NT2/D1 (cell line): ENCODE measurements around the gene RNF149.
A peak's percentile ranks its signal among the peaks of the same experiment; 100 is the strongest.

Source experiments
- DNase-seq: peaks from one replicate; pipeline ENCODE4 v3.0.0-alpha.2; 2011; ENCODE audit warnings: low read depth, low spot score
- H3K27me3 ChIP-seq: 2 replicates; pipeline ENCODE4 v1.6.0; 2011; ENCODE audit warnings: mild to moderate bottlenecking; ENCODE audit not compliant: insufficient read length, insufficient read depth
- H3K36me3 ChIP-seq: 2 replicates; pipeline ENCODE4 v1.6.1; 2011; ENCODE audit warnings: mild to moderate bottlenecking, low read length, mixed read lengths; ENCODE audit not compliant: insufficient read depth, insufficient read length
- H3K4me1 ChIP-seq: 2 replicates; pipeline ENCODE4 v1.5.1; 2011; ENCODE audit not compliant: insufficient read depth, insufficient read length
- H3K4me3 ChIP-seq: 2 replicates; pipeline ENCODE4 v1.5.1; 2011; ENCODE audit warnings: low read depth; ENCODE audit not compliant: insufficient read length
- H3K9ac ChIP-seq: 2 replicates; pipeline ENCODE4 v1.6.0; 2011; ENCODE audit warnings: low read depth; ENCODE audit not compliant: insufficient read length
- H3K9me3 ChIP-seq: 2 replicates; pipeline ENCODE4 v1.5.1; 2011; ENCODE audit warnings: mild to moderate bottlenecking, low read length; ENCODE audit not compliant: insufficient read depth
- SUZ12 ChIP-seq: IDR thresholded peaks from 2 replicates; pipeline ENCODE4 v1.6.1; 2011; ENCODE audit not compliant: insufficient read length, insufficient read depth; ENCODE audit errors: extremely low read depth
- YY1 ChIP-seq: IDR thresholded peaks from 2 replicates; pipeline ENCODE4 v1.6.1; 2011; ENCODE audit not compliant: insufficient read length, insufficient read depth
- ZNF274 ChIP-seq: IDR thresholded peaks from 2 replicates; pipeline ENCODE4 v1.6.1; 2011; ENCODE audit warnings: mild to moderate bottlenecking, low read depth, low read length

RNF149 gene

DNA sequence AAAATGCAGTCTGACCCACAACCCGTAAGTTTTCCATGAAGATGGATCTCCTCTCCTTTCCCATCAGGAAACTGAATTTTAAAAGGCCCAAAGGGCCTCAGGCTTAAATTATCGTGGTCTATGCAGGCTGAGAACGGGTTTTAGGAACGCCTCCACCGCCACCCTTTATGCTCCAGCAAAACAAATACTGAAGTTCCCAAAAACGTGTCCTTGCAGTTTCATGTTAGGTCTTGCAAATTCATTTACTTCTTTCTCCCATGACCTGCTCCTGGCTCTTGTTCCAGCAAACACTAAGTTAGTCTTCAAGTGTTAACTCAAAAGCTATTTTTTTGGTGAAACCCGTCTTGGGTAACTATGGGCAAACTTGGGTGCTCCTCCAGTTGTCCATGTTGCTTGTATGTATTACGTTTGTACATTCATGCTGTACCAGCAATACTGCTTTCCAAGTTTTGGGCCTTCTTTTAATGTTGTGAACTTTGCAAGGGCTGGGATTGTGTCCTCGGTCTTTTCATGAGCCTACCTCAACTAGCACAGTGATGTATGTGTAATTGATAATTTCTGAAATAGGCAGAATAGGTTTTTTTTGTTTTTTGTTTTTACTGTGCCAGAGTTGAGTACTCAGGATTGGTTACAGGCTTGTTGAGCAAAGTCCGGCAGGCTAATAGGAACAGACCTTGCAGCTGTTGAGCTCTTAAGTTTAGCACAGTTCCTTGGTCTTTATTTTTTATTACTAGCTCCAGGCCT, 1.8 kb upstream of the RNF149 start:
- Histone ChIP-seq H3K9ac (no peak overlapping the region), H3K4me1 (peaks cover 2% of the 10 kb centered on the region), H3K4me3 (no peak overlapping the region), H3K9me3 (no peaks in the 10 kb centered on the region), H3K27me3 (peaks cover 7% of the 10 kb centered on the region), H3K36me3 (peaks cover 12% of the 10 kb centered on the region)
- DNase-seq = no peak
- TF ChIP-seq SUZ12 (no peak), ZNF274 (no peak), YY1 (no peak)

DNA sequence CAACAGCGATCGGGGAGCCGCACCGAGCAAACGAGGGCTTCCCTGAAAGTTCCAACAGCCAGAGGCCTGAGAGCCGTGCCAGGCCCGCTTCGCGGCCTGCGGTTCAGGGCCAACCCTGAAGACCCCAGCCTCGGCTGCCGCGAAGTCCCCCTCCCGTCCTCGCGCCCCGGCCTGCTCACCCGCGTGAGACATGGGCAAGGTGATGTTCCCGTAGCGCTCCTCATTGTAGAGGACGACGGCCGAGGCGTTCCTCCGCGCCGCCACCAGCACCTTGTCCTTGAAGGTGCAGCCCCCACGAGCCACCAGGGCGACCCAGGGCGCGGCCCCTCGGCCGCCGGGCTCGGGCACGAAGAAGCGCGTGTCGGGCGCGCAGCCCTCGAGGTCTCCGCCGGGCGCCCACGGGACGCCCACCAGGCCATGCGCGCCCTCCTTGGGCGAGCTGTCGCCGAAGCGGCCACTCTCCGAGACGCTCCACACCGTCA, 510 bp downstream of the RNF149 start:
- Histone ChIP-seq H3K27me3 (peaks cover 7% of the 10 kb centered on the region), H3K36me3 (peaks cover 22% of the 10 kb centered on the region), H3K9me3 (no peaks in the 10 kb centered on the region), H3K4me1 (peaks cover 2% of the 10 kb centered on the region), H3K4me3 (peak overlapping the region; percentile 87), H3K9ac (peak overlapping the region; percentile 96)
- TF ChIP-seq SUZ12 = no peak
- no peak for TF ChIP-seq ZNF274
- no peak for TF ChIP-seq YY1
- DNase-seq = no peak

GRCh38 chr2:101307503-101307902, 998 bp downstream of the RNF149 start:
- Histone ChIP-seq H3K27me3 (peaks cover 7% of the 10 kb centered on the region), H3K9ac (peak overlapping the region; percentile 96), H3K9me3 (no peaks in the 10 kb centered on the region), H3K4me1 (peaks cover 2% of the 10 kb centered on the region), H3K36me3 (peaks cover 27% of the 10 kb centered on the region), H3K4me3 (peak overlapping the region; percentile 87)
- no peak for DNase-seq
- TF ChIP-seq ZNF274 = no peak
- no peak for TF ChIP-seq SUZ12
- TF ChIP-seq YY1 = no peak

DNA sequence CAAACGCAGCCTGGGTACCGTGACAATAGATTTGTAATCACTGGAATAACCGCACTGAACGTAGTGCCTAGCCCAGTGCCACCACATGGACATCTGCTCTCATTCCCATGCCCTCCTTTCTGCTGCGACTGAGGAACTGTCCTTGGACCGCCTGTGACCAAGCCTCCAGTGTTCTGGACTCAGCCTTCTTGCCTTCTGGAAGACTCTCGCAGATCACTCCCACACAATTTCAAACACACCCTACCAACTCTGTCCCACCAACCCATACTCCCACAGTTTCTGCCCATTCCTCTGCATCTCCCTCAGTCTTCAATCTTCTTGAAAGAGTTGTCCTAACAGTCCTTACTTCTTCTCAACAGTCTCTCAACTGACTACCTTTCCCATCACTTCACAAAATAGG, 2.1 kb downstream of the RNF149 start:
- Histone ChIP-seq H3K4me3 (no peak overlapping the region), H3K4me1 (peaks cover 2% of the 10 kb centered on the region), H3K27me3 (peaks cover 7% of the 10 kb centered on the region), H3K36me3 (peaks cover 32% of the 10 kb centered on the region), H3K9ac (no peak overlapping the region), H3K9me3 (no peaks in the 10 kb centered on the region)
- no peak for DNase-seq
- TF ChIP-seq SUZ12 (no peak), YY1 (no peak), ZNF274 (no peak)

DNA sequence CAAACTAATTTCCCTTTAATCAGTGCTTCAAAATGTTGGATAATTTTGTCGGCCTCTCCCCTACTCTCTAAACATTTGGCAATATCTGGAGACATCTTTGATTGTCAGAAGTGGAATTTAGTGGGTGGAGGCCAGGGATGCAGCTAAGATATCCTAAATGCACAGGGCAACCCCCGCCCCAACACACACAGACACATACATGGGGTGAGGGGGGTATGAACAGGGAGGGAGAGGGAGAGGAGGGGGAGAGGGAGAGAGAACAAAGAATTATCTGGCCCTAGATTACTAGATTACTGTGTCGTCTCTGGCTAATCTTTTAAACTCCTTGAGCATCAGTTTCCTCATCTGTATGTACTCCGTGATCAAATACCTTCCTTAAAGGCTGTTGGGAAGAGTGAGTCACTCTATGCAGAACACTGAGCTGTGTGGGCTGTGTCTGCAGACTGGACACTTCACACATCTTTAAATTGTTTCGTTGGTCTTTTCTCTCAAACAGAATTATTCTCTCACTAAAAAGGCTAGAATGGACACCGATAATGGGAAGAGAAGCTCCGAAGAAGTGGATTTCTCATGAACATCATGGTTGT, 2.9 kb downstream of the RNF149 start:
- Histone ChIP-seq H3K4me1 (peaks cover 2% of the 10 kb centered on the region), H3K36me3 (peaks cover 34% of the 10 kb centered on the region), H3K4me3 (no peak overlapping the region), H3K9me3 (no peaks in the 10 kb centered on the region), H3K27me3 (peaks cover 7% of the 10 kb centered on the region), H3K9ac (no peak overlapping the region)
- no peak for DNase-seq
- no peak for TF ChIP-seq YY1
- TF ChIP-seq ZNF274 = no peak
- TF ChIP-seq SUZ12 = no peak

DNA sequence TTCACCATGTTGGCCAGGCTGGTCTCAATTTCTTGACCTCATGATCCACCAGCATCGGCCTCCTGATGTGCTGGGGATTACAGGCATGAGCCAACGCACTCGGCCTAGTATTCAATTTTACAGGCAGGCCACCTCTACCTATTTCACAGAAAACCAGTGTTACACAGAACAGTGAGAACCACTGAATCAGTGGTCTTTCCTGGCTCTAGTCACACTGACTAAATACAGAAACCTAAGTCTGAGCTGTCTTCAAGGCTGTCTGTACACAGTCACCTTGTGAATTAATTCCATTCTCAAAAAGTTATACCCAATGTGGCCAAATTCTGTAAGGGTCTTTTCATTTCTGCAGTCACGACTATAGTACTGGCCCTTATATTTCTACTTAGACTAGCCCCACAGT, 3.5 kb downstream of the RNF149 start:
- Histone ChIP-seq H3K36me3 (peaks cover 36% of the 10 kb centered on the region), H3K4me3 (no peak overlapping the region)
- TF ChIP-seq YY1 (no peak), ZNF274 (no peak), SUZ12 (no peak)

DNA sequence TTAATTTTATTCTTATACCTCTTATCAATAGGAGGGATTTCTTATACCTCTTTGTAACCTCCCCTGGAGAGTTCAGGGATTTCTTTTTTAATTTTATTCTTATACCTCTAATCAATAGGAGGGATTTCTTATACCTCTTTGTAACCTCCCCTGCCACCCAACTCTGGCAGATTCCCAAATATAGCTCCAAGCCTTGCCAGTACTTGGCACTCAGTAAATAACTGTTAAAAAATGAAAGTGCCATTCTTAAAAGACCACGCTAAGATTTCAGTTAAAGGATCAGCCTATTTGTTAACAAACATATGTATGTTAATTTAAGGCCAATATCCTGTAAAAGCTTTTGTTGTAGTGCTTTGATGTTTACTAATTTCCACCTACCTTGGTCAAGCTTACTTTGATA, 4.8 kb downstream of the RNF149 start:
- DNase-seq = no peak
- H3K9ac ChIP-seq = no peak overlapping the region
- H3K4me3 ChIP-seq = no peak overlapping the region
- no peaks in the 10 kb centered on the region for H3K9me3 ChIP-seq
- peaks cover 43% of the 10 kb centered on the region for H3K36me3 ChIP-seq
- H3K4me1 ChIP-seq = peaks cover 2% of the 10 kb centered on the region
- no peak for TF ChIP-seq ZNF274
- no peak for TF ChIP-seq YY1
- no peak for TF ChIP-seq SUZ12
- H3K27me3 ChIP-seq = peaks cover 7% of the 10 kb centered on the region

More for the DNA sequence above, 3.5 kb downstream of the RNF149 start:
- H3K9me3 ChIP-seq = no peaks in the 10 kb centered on the region
- H3K9ac ChIP-seq = no peak overlapping the region
- no peak for DNase-seq
- H3K4me1 ChIP-seq = peaks cover 2% of the 10 kb centered on the region
- H3K27me3 ChIP-seq = peaks cover 7% of the 10 kb centered on the region

- no peaks in the 10 kb centered on the region for H3K27me3 ChIP-seq
- TF ChIP-seq YY1 (no peak), SUZ12 (no peak), ZNF274 (no peak)
- peaks cover 42% of the 10 kb centered on the region for H3K36me3 ChIP-seq
- no peak overlapping the region for H3K4me3 ChIP-seq
- peaks cover 1% of the 10 kb centered on the region for H3K4me1 ChIP-seq
- no peak for DNase-seq
- H3K9ac ChIP-seq = no peak overlapping the region
- H3K9me3 ChIP-seq = no peaks in the 10 kb centered on the region
These were observed 6.5 kb downstream of the RNF149 start for GRCh38 chr2:101302016-101302415.
